HepG2 (cell line): ENCODE measurements around the gene YWHAB. TPM values are rescaled to one million over a fixed set of nuclear protein-coding genes. Genes with fewer than 3 reads are reported as not detected.

Source experiments
- CBX5 ChIP-seq: sonication (generic); formaldehyde crosslinking; IDR thresholded peaks from 2 replicates; pipeline ENCODE4 v1.4.0; 2020; ENCODE audit warnings: missing genetic modification reagents, borderline replicate concordance
- KDM2A ChIP-seq: sonication (generic); formaldehyde crosslinking; IDR thresholded peaks from 2 replicates; pipeline ENCODE4 v1.4.0; 2020; ENCODE audit warnings: low read depth, missing genetic modification reagents, borderline replicate concordance
- KLF6 ChIP-seq: IDR thresholded peaks from 2 replicates; pipeline ENCODE4 v1.8.0; 2016; ENCODE audit warnings: missing biosample characterization, missing genetic modification reagents
- NFAT5 ChIP-seq: sonication (generic); formaldehyde crosslinking; IDR thresholded peaks from 2 replicates; pipeline ENCODE4 v1.4.0; 2020; ENCODE audit warnings: missing genetic modification reagents
- ZNF12 ChIP-seq: sonication (generic); formaldehyde crosslinking; IDR thresholded peaks from 2 replicates; pipeline ENCODE4 v1.5.0; 2020; ENCODE audit warnings: missing genetic modification reagents
- ZNF317 ChIP-seq: sonication (generic); formaldehyde crosslinking; IDR thresholded peaks from 2 replicates; pipeline ENCODE4 v1.5.0; 2020; ENCODE audit warnings: mild to moderate bottlenecking, missing genetic modification reagents
- ZNF44 ChIP-seq: sonication (generic); formaldehyde crosslinking; IDR thresholded peaks from 2 replicates; pipeline ENCODE4 v1.5.1; 2020; ENCODE audit warnings: mild to moderate bottlenecking, missing genetic modification reagents
- ZNF570 ChIP-seq: sonication (generic); formaldehyde crosslinking; IDR thresholded peaks from 2 replicates; pipeline ENCODE4 v1.4.0; 2020; ENCODE audit warnings: mild to moderate bottlenecking, missing genetic modification reagents, borderline replicate concordance
- ZNF678 ChIP-seq: sonication (generic); formaldehyde crosslinking; IDR thresholded peaks from 2 replicates; pipeline ENCODE4 v1.4.0; 2020; ENCODE audit warnings: mild to moderate bottlenecking, missing genetic modification reagents
- polyA plus RNA-seq, 8 experiments: library from polyadenylated mRNA; depleted of rRNA in 3 of 8; stranded (reverse) in 7 of 8; unstranded in 1 of 8; fragments of >200 nt; fragmentation: Illumina TruSeq in 4 of 8; extraction: Trizol in 4 of 8; gene quantifications; 2 replicates each; pipeline versions ENCODE4 v1.2.1 to v1.2.3, GENCODE V29; 2011 to 2016; ENCODE audit warnings: low read depth in 4 of 8, missing spikeins in 1 of 8, mixed read lengths in 1 of 8; ENCODE audit not compliant: insufficient read depth in 1 of 8
- total RNA-seq, 5 experiments: library from RNA; depleted of rRNA; stranded (reverse); fragments of >200 nt; fragmentation: Illumina TruSeq; extraction: Trizol; gene quantifications; 2 replicates each; pipeline ENCODE4 v1.2.3, GENCODE V29; 2016; ENCODE audit warnings: low read depth in 1 of 5
- TF ChIP-seq, protein P1 (sequence below): IDR thresholded peaks from 2 replicates; pipeline ENCODE4 v1.6.1; 2016; ENCODE audit warnings: low read depth, borderline replicate concordance

YWHAB gene
- total and polyA plus RNA-seq, 2 of the 13 experiments (the other 11 are each of a cell fraction or from before 2014, with no cell fraction given): 77.2 to 121 TPM

GRCh38 chr20:44884907-44885391, 556 bp upstream of the YWHAB start (continued):
- TF ChIP-seq NFAT5 (CRISPR knock-in tag) (0 out of 2 replicates have a peak, but pooled peaks have one; percentile 36), KLF6 (no peak), ZNF570 (CRISPR knock-in tag) (no peak), ZNF317 (CRISPR knock-in tag) (no peak), ZNF678 (CRISPR knock-in tag) (0 out of 2 replicates have a peak, but pooled peaks have one; percentile 66), CBX5 (peak; percentile 11; the same call in 1 of the 2 replicates), ZNF12 (0 out of 2 replicates have a peak, but pooled peaks have one; percentile 25), KDM2A (CRISPR knock-in tag) (peak; percentile 14; the same call in 1 of the 2 replicates), ZNF44 (CRISPR knock-in tag) (0 out of 2 replicates have a peak, but pooled peaks have one; percentile 13)
- TF ChIP-seq, protein P1, sequence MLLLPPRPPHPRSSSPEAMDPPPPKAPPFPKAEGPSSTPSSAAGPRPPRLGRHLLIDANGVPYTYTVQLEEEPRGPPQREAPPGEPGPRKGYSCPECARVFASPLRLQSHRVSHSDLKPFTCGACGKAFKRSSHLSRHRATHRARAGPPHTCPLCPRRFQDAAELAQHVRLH (CRISPR knock-in tag): no peak; the same call in 1 of the 2 replicates
